ENCODE measurements around the gene ESAM.

DNA sequence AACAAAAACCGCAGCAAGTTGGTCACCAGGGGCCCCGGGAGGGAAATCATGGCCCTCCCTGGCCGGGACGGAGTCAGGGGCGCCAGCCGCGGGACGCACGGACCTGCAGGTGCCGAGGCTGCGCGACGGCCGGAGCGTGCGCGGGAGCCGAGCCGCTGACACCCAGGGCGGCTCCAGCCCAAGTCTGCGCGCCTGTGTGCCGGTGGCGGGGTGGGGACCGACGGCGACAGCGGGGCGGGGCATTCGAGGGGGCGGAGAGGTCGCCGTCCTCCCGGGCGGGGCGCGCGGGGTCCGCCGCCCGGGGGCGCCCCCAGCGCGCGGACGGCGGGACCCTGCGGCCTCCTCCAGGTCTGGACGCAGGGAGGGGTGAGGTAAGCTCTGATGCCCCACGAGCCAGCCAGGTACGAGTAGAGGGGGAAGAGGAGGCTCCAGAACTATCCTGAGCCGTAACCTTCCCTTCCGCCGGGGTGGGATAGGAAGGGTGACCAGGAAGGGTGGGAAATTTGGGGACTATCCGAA is at the start of gene ESAM:
- TF ChIP-seq, protein P1, sequence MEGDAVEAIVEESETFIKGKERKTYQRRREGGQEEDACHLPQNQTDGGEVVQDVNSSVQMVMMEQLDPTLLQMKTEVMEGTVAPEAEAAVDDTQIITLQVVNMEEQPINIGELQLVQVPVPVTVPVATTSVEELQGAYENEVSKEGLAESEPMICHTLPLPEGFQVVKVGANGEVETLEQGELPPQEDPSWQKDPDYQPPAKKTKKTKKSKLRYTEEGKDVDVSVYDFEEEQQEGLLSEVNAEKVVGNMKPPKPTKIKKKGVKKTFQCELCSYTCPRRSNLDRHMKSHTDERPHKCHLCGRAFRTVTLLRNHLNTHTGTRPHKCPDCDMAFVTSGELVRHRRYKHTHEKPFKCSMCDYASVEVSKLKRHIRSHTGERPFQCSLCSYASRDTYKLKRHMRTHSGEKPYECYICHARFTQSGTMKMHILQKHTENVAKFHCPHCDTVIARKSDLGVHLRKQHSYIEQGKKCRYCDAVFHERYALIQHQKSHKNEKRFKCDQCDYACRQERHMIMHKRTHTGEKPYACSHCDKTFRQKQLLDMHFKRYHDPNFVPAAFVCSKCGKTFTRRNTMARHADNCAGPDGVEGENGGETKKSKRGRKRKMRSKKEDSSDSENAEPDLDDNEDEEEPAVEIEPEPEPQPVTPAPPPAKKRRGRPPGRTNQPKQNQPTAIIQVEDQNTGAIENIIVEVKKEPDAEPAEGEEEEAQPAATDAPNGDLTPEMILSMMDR (conservative IDR thresholded peaks at IDR 0.05) = no peak
- no peak for TF ChIP-seq ZFX (IDR thresholded peaks at IDR 0.05)

Data from C4-2B (cell line).